ENCODE data around the gene RXFP4. TPM values are rescaled to one million over a fixed set of nuclear protein-coding genes. Genes with fewer than 3 reads are reported as not detected.
A peak's percentile ranks its signal among the peaks of the same experiment; 100 is the strongest.

The RXFP4 gene
- total and polyA plus RNA-seq, 9 of the 15 experiments (the other 6 are each of a cell fraction or from before 2014, with no cell fraction given): 0.64 TPM; not detected in 8

GRCh38 chr1:155970531-155971167 lies 29.2 kb downstream of the RXFP4 start (continued):
- TF ChIP-seq HBP1 (CRISPR knock-in tag; IDR thresholded peaks at IDR 0.05): no peak
- no peak for TF ChIP-seq TGIF2 (CRISPR knock-in tag; IDR thresholded peaks at IDR 0.05)
- TF ChIP-seq RERE (CRISPR knock-in tag; IDR thresholded peaks at IDR 0.05; ENCODE audit: borderline replicate concordance): no peak
- peak in 1 of 2 experiments; percentile 62 for TF ChIP-seq AFF1 (IDR thresholded peaks at IDR 0.05; ENCODE audit: low read depth in 1 of 2, partially characterized antibody in 2 of 2)
- no peak for TF ChIP-seq ZNF23 (CRISPR knock-in tag; IDR thresholded peaks at IDR 0.05)
- 0 out of 2 replicates have a peak, but pooled peaks have one; percentile 22 for TF ChIP-seq POLR2AphosphoS5 (IDR thresholded peaks at IDR 0.05; ENCODE audit: control insufficient read depth, insufficient read depth, low read depth, low read length)
- peak; percentile 89 for TF ChIP-seq EP400 (IDR thresholded peaks at IDR 0.05)
- TF ChIP-seq YBX1 (IDR thresholded peaks at IDR 0.05): no peak
- no peak for TF ChIP-seq ZNF280B (CRISPR knock-in tag; IDR thresholded peaks at IDR 0.05)
- no peak for TF ChIP-seq CBX3 (IDR thresholded peaks at IDR 0.05; ENCODE audit: borderline replicate concordance in 1 of 2, low read length in 2 of 2)
- no peak for TF ChIP-seq ZFPM2 (CRISPR knock-in tag; IDR thresholded peaks at IDR 0.05)
- TF ChIP-seq NR3C1 (CRISPR knock-in tag; IDR thresholded peaks at IDR 0.05): no peak
- TF ChIP-seq NCOA4 (IDR thresholded peaks at IDR 0.05; ENCODE audit: partially characterized antibody): no peak
- TF ChIP-seq TCF7L2 (IDR thresholded peaks at IDR 0.05; ENCODE audit: low read depth, low read length): no peak
- TF ChIP-seq L3MBTL2 (IDR thresholded peaks at IDR 0.05): peak; percentile 64; the same call in 1 of the 2 replicates
